ENCODE data around the gene TNRC6C. TPM values are rescaled to one million over a fixed set of nuclear protein-coding genes. Genes with fewer than 3 reads are reported as not detected.

The TNRC6C gene
- total and polyA plus RNA-seq, 9 of the 15 experiments (the other 6 are each of a cell fraction or from before 2014, with no cell fraction given), result 0.20 to 4.9 (median 2.3) TPM

- TF ChIP-seq ZNF449 (CRISPR knock-in tag; IDR thresholded peaks at IDR 0.05), result no peak
- TF ChIP-seq ZNF311 (CRISPR knock-in tag; IDR thresholded peaks at IDR 0.05), result no peak
- no peak for TF ChIP-seq MEF2D (tag; conservative IDR thresholded peaks at IDR 0.05; ENCODE audit: low read depth)
- no peak for TF ChIP-seq ZNF778 (CRISPR knock-in tag; IDR thresholded peaks at IDR 0.05)
- TF ChIP-seq TFAM (CRISPR knock-in tag; conservative IDR thresholded peaks at IDR 0.05), result no peak
- no peak for TF ChIP-seq TOE1 (IDR thresholded peaks at IDR 0.05; ENCODE audit: borderline replicate concordance)
- no peak for TF ChIP-seq TOE1 (CRISPR knock-in tag; IDR thresholded peaks at IDR 0.05; ENCODE audit: borderline replicate concordance, low read depth)
- TF ChIP-seq ZBTB2 (IDR thresholded peaks at IDR 0.05), result no peak
- TF ChIP-seq HEY1 (CRISPR knock-in tag; IDR thresholded peaks at IDR 0.05; ENCODE audit: borderline replicate concordance), result no peak
- TF ChIP-seq MYNN (IDR thresholded peaks at IDR 0.05), result no peak
- no peak for TF ChIP-seq MYNN (CRISPR knock-in tag; IDR thresholded peaks at IDR 0.05)
- TF ChIP-seq ZNF263 (CRISPR knock-in tag; IDR thresholded peaks at IDR 0.05; ENCODE audit: borderline replicate concordance), result no peak
- no peak for TF ChIP-seq ZNF143 (CRISPR knock-in tag; IDR thresholded peaks at IDR 0.05)
- no peak for TF ChIP-seq ETV6 (IDR thresholded peaks at IDR 0.05; ENCODE audit: borderline replicate concordance in 1 of 2, low read depth in 2 of 2, low read length in 1 of 2)
- TF ChIP-seq ETV6 (CRISPR knock-in tag; IDR thresholded peaks at IDR 0.05; ENCODE audit: borderline replicate concordance), result no peak
- TF ChIP-seq EP300 (IDR thresholded peaks at IDR 0.05; ENCODE audit: low read length), result no peak
- TF ChIP-seq RFX7 (CRISPR knock-in tag; IDR thresholded peaks at IDR 0.05), result no peak
- no peak for TF ChIP-seq FOXP1 (CRISPR knock-in tag; IDR thresholded peaks at IDR 0.05)
- TF ChIP-seq CGGBP1 (CRISPR knock-in tag; IDR thresholded peaks at IDR 0.05), result no peak
- TF ChIP-seq PML (IDR thresholded peaks at IDR 0.05; ENCODE audit: low read length), result no peak
- no peak for TF ChIP-seq GTF2B (IDR thresholded peaks at IDR 0.05; ENCODE audit: extremely low read depth, insufficient read length)
- TF ChIP-seq ZNF57 (CRISPR knock-in tag; IDR thresholded peaks at IDR 0.05), result no peak
- TF ChIP-seq NR2C1 (IDR thresholded peaks at IDR 0.05), result 0 out of 2 replicates have a peak, but pooled peaks have one; percentile 3
- TF ChIP-seq NR2C1 (tag; IDR thresholded peaks at IDR 0.05), result 0 out of 2 replicates have a peak, but pooled peaks have one; percentile 5
- TF ChIP-seq BACH1 (tag; IDR thresholded peaks at IDR 0.05), result no peak
- TF ChIP-seq CREB3L1 (IDR thresholded peaks at IDR 0.05; ENCODE audit: borderline replicate concordance, low read depth), result no peak
Observed at GRCh38 chr17:78129351-78130089, 171.0 kb downstream of the TNRC6C start (continued).
